HepG2 (cell line): ENCODE results near the gene LAMP1. TPM values are rescaled to one million over a fixed set of nuclear protein-coding genes. Genes with fewer than 3 reads are reported as not detected.

Experiments used
- ATAC-seq: fragments of 200-7000 bp; cut with Tn5 transposase; 3 replicates; pipeline ENCODE4 v1.9.1; 2020; ENCODE audit warnings: mild to moderate bottlenecking, moderate library complexity
- Bru-seq: library from RNA; stranded (reverse); fragments of 400-500 nt; gene quantifications from one replicate; lab custom pipeline; 2021; lab: Mats Ljungman, UMichigan
- BruChase-seq, 2 experiments: library from RNA; stranded (reverse); fragments of 400-500 nt; gene quantifications; one replicate each; lab custom pipeline; 2021; lab: Mats Ljungman, UMichigan
- BruUV-seq: library from RNA; stranded (reverse); fragments of 400-500 nt; replicated peaks from 2 replicates; lab custom pipeline; 2021; lab: Mats Ljungman, UMichigan
- CTCF ChIA-PET: fragments of 300-600 bp; formaldehyde crosslinking; extraction: SDS; loops from one replicate; lab custom pipeline; 2021; ENCODE audit warnings: low total read pairs, inconsistent platforms, low intra/inter-chr PET ratio; lab: Yijun Ruan, JAX
- POLR2A ChIA-PET: fragments of 350-600 bp; sonication (Branson Sonifier 250); formaldehyde crosslinking; loops from one replicate; lab custom pipeline; 2020; ENCODE audit warnings: antibody characterized with exemption, inconsistent platforms; lab: Yijun Ruan, JAX
- DNase-seq: peaks from one replicate; pipeline ENCODE4 v3.0.0-alpha.2; 2015; ENCODE audit warnings: low spot score
- FAIRE-seq: peaks from 3 replicates; lab custom pipeline; 2011; peaks lifted over from hg19 to GRCh38; lab: Jason Lieb, UNC
- H2AFZ ChIP-seq: one replicate; pipeline ENCODE4 v1.6.1; 2011; ENCODE audit warnings: low read length, inconsistent platforms
- H3K27ac ChIP-seq: fragments of 300-600 bp; 3 replicates; pipeline ENCODE4 v1.8.0; 2011; ENCODE audit warnings: mixed run types, mild to moderate bottlenecking, mixed read lengths, low read length, inconsistent platforms; ENCODE audit not compliant: insufficient read depth; ENCODE audit errors: extremely low read length
- H3K27me3 ChIP-seq, 2 experiments: fragments of 200-600 bp in 1 of 2; 2 replicates in 1 of 2; 3 replicates in 1 of 2; pipeline versions ENCODE4 v1.6.0 to v1.8.0; 2011; ENCODE audit warnings: low read length in 2 of 2, mild to moderate bottlenecking in 2 of 2, moderate library complexity in 2 of 2, inconsistent platforms in 1 of 2; ENCODE audit not compliant: insufficient read depth in 2 of 2, control insufficient read depth in 1 of 2
- H3K36me3 ChIP-seq, 2 experiments: fragments of 200-600 bp in 1 of 2; replicated peaks in 1 of 2; 2 replicates in 1 of 2; 3 replicates in 1 of 2; pipeline versions ENCODE4 v1.5.1 to v1.8.0; 2011; ENCODE audit warnings: low read length in 2 of 2, inconsistent platforms in 1 of 2; ENCODE audit not compliant: insufficient read depth in 2 of 2, control insufficient read depth in 1 of 2
- H3K4me1 ChIP-seq: 2 replicates; pipeline ENCODE4 v1.5.1; 2012; ENCODE audit warnings: low read length, inconsistent platforms; ENCODE audit not compliant: insufficient read depth
- H3K4me2 ChIP-seq: 2 replicates; pipeline ENCODE4 v1.6.0; 2011; ENCODE audit warnings: low read depth, low read length, inconsistent platforms
- H3K4me3 ChIP-seq, 3 experiments: fragments of 200-600 bp in 1 of 3; sonication (generic), shearing (Covaris generic) in 1 of 3; replicated peaks in 1 of 3; 2 replicates each; pipeline ENCODE4 v1.5.1; 2011 to 2016; ENCODE audit warnings: low read length in 3 of 3, inconsistent platforms in 2 of 3, low read depth in 2 of 3, mild to moderate bottlenecking in 2 of 3, control low read depth in 1 of 3, mixed read lengths in 1 of 3; ENCODE audit not compliant: insufficient read depth in 1 of 3
- H3K79me2 ChIP-seq: one replicate; pipeline ENCODE4 v1.6.1; 2011; ENCODE audit warnings: low read length, inconsistent platforms; ENCODE audit not compliant: insufficient read depth
- H3K9ac ChIP-seq: 2 replicates; pipeline ENCODE4 v1.6.0; 2011; ENCODE audit warnings: mild to moderate bottlenecking, low read depth, low read length, inconsistent platforms; ENCODE audit not compliant: insufficient read depth
- H3K9me3 ChIP-seq: 2 replicates; pipeline ENCODE4 v1.5.1; 2012; ENCODE audit warnings: mild to moderate bottlenecking, low read length
- H4K20me1 ChIP-seq: 2 replicates; pipeline ENCODE4 v1.6.0; 2011; ENCODE audit warnings: inconsistent platforms, mild to moderate bottlenecking, low read length, moderate library complexity; ENCODE audit not compliant: insufficient read depth
- HNF4G ChIP-seq, 2 experiments: sonication (generic) in 1 of 2; formaldehyde crosslinking in 1 of 2; IDR thresholded peaks; 2 replicates each; pipeline versions ENCODE4 v1.4.0 to v1.6.1; 2011 to 2020; ENCODE audit warnings: borderline replicate concordance in 2 of 2, low read depth in 2 of 2, mild to moderate bottlenecking in 2 of 2, low read length in 1 of 2, missing genetic modification reagents in 1 of 2, moderate library complexity in 1 of 2
- ZBTB7A ChIP-seq: sonication (generic); formaldehyde crosslinking; IDR thresholded peaks from 2 replicates; pipeline ENCODE4 v1.8.0; 2022; ENCODE audit warnings: mild to moderate bottlenecking, missing genetic modification reagents
- ZHX1 ChIP-seq: sonication (generic); formaldehyde crosslinking; IDR thresholded peaks from 2 replicates; pipeline ENCODE4 v1.8.1; 2022; ENCODE audit warnings: low read depth, mild to moderate bottlenecking, missing genetic modification reagents
- ZNF263 ChIP-seq: sonication (generic); formaldehyde crosslinking; IDR thresholded peaks from 2 replicates; pipeline ENCODE4 v1.4.0; 2020; ENCODE audit warnings: missing genetic modification reagents
- WGBS: methylation state at CpG from one replicate; pipeline ENCODE4 v1.1.6; 2017; ENCODE audit warnings: low lambda C conversion rate; 5-methylcytosine and 5-hydroxymethylcytosine counted together
- in situ Hi-C: cut with HindIII; loops from 2 replicates; pipeline ENCODE4 v1.10.0; 2017; ENCODE audit warnings: low pct_unique_long_range_greater_than_20kb; ENCODE audit not compliant: extremely low pct_ligation_motif_present
- intact Hi-C: fragments of 100-400 bp; cut with micrococcal nuclease; formaldehyde crosslinking; loops from one replicate; pipeline ENCODE4 v1.10.0; 2022; ENCODE audit not compliant: unreplicated experiment
- long read RNA-seq, 2 experiments: library from RNA in 1 of 2; library from polyadenylated mRNA in 1 of 2; stranded (forward) in 1 of 2; unstranded in 1 of 2; transcript quantifications; one replicate each; pipeline ENCODE4 v2.0.0, GENCODE V29; 2019 to 2022
- polyA minus RNA-seq, 3 experiments: library from RNA; depleted of rRNA, polyadenylated mRNA; stranded (reverse); fragments of >200 nt; gene quantifications; 2 replicates each; pipeline ENCODE4 v1.2.3, GENCODE V29; 2011; ENCODE audit warnings: low replicate concordance in 1 of 3
- polyA plus RNA-seq, 8 experiments: library from polyadenylated mRNA; depleted of rRNA in 3 of 8; stranded (reverse) in 7 of 8; unstranded in 1 of 8; fragments of >200 nt; fragmentation: Illumina TruSeq in 4 of 8; extraction: Trizol in 4 of 8; gene quantifications; 2 replicates each; pipeline versions ENCODE4 v1.2.1 to v1.2.3, GENCODE V29; 2011 to 2016; ENCODE audit warnings: low read depth in 4 of 8, missing spikeins in 1 of 8, mixed read lengths in 1 of 8; ENCODE audit not compliant: insufficient read depth in 1 of 8
- total RNA-seq, 5 experiments: library from RNA; depleted of rRNA; stranded (reverse); fragments of >200 nt; fragmentation: Illumina TruSeq; extraction: Trizol; gene quantifications; 2 replicates each; pipeline ENCODE4 v1.2.3, GENCODE V29; 2016; ENCODE audit warnings: low read depth in 1 of 5

Gene LAMP1, protein sequence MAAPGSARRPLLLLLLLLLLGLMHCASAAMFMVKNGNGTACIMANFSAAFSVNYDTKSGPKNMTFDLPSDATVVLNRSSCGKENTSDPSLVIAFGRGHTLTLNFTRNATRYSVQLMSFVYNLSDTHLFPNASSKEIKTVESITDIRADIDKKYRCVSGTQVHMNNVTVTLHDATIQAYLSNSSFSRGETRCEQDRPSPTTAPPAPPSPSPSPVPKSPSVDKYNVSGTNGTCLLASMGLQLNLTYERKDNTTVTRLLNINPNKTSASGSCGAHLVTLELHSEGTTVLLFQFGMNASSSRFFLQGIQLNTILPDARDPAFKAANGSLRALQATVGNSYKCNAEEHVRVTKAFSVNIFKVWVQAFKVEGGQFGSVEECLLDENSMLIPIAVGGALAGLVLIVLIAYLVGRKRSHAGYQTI
- 33.2 and 112 TPM in 2 replicates for total RNA-seq (2016; rRNA removed; fragmentation: Illumina TruSeq; extraction: Trizol)
- total RNA-seq (2016; cell fraction: cytosol; rRNA removed; fragmentation: Illumina TruSeq; extraction: Trizol; ENCODE audit: low read depth): 10.9 and 12.4 TPM in 2 replicates
- 28.0 and 117 TPM in 2 replicates for total RNA-seq (2016; cell fraction: insoluble cytoplasmic fraction; rRNA removed; fragmentation: Illumina TruSeq; extraction: Trizol)
- 16.4 and 16.7 TPM in 2 replicates for total RNA-seq (2016; cell fraction: membrane; rRNA removed; fragmentation: Illumina TruSeq; extraction: Trizol)
- 71.7 and 83.9 TPM in 2 replicates for total RNA-seq (2016; cell fraction: nucleus; rRNA removed; fragmentation: Illumina TruSeq; extraction: Trizol)
- 103 TPM in 2 replicates for polyA plus RNA-seq (2011; rRNA removed)
- polyA plus RNA-seq (2011; cell fraction: cytosol; rRNA removed): 54.8 and 61.5 TPM in 2 replicates
- 64.5 and 68.1 TPM in 2 replicates for polyA plus RNA-seq (2011; cell fraction: nucleus; rRNA removed)
- polyA plus RNA-seq (2012): 94.8 and 95.4 TPM in 2 replicates
- 8.2 and 8.9 TPM in 2 replicates for polyA plus RNA-seq (2016; cell fraction: cytosol; fragmentation: Illumina TruSeq; extraction: Trizol; ENCODE audit: low read depth)
- 42.2 and 53.5 TPM in 2 replicates for polyA plus RNA-seq (2016; cell fraction: insoluble cytoplasmic fraction; fragmentation: Illumina TruSeq; extraction: Trizol; ENCODE audit: low read depth)
- 14.6 and 17.0 TPM in 2 replicates for polyA plus RNA-seq (2016; cell fraction: membrane; fragmentation: Illumina TruSeq; extraction: Trizol; ENCODE audit: low read depth)
- polyA plus RNA-seq (2016; cell fraction: nucleus; fragmentation: Illumina TruSeq; extraction: Trizol; ENCODE audit: insufficient read depth, low read depth): 165 and 182 TPM in 2 replicates
- 78.2 and 92.0 TPM in 2 replicates for polyA minus RNA-seq (2011; rRNA and poly(A)+ RNA removed; ENCODE audit: low replicate concordance)
- 54.9 and 61.7 TPM in 2 replicates for polyA minus RNA-seq (2011; cell fraction: cytosol; rRNA and poly(A)+ RNA removed)
- 25.2 and 25.9 TPM in 2 replicates for polyA minus RNA-seq (2011; cell fraction: nucleus; rRNA and poly(A)+ RNA removed)
- percentile 76 among the genes with signal in this experiment for Bru-seq, nascent RNA
- BruChase-seq, experiment 1, labeled RNA remaining after a 6-hour chase: percentile 91 among the genes with signal in this experiment
- percentile 83 among the genes with signal in this experiment for BruChase-seq, experiment 2, labeled RNA remaining after a 2-hour chase
- long read RNA-seq, experiment 1, transcript LAMP1-201 (9 exons, 2,699 nt): major isoform, 16 of 24 reads
- long read RNA-seq, experiment 1, partial matches to known transcripts: 2 of 24 reads
- long read RNA-seq, experiment 1, other reads (novel, unspliced or antisense): 6 of 24 reads
- long read RNA-seq, experiment 2, transcript LAMP1-201 (9 exons, 2,699 nt): major isoform, 261 of 419 reads
- long read RNA-seq, experiment 2, partial matches to known transcripts: 132 of 419 reads
- long read RNA-seq, experiment 2, other reads (novel, unspliced or antisense): 26 of 419 reads

DNA sequence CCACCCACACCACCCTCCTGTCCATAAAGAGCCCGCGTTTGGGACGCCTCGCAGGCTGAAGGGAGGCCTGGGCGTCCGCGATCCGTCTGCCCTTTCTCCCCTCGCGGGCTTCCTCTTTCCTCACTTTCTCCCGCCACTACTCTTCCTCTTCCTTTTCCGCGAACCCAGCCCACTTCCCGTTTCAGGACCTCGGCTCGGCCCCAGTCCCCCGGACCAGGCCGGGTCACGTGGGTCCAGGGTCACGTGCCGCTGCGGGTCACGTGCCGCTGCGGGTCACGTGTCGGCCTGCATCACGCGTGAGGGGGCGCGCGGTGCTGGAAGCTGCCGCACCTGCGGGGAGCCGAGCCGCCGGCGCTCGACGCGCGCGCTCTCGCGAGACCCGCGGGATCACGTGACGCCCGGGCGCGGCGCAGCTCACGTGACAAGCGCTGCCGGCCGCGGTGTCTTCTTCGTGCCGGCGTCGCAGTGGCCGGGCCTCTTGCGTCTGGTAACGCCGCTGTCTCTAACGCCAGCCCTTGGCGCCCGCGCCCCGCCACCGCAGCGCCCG, at the start of gene LAMP1:
Gene LAMP1, plus strand, starts transcription at position 417 of the 547 bp plus-strand sequence. CDS start 196 bp downstream, outside the sequence.
- intact Hi-C loops: loop anchor here (5.0 kb wide), 1 partner anchor 65 kb away; the partner anchor contains the start of gene GRTP1
- no peak within 1 kb of the TSS for H2AFZ ChIP-seq
- no peak for FAIRE-seq
- ChIA-PET CTCF (no interaction called here), POLR2A (interaction anchor here (1.7 kb wide), 1 partner anchor 67 kb away, joined by 5 read pairs; the partner anchor contains the start of gene GRTP1)
- peaks cover 46% of the 10 kb centered on the region for H3K4me1 ChIP-seq
- peak within 1 kb of the TSS; percentile 82 to 90 (median 89) for H3K4me3 ChIP-seq
- in situ Hi-C loops: no loop called here
- peak; percentile 58 for ATAC-seq
- WGBS: under 1% methylated on average over 27 of the region's 74 CpGs
- peak within 1 kb of the TSS; percentile 88 for H3K4me2 ChIP-seq
- no peaks in the 10 kb centered on the region; a peak in 1 of 5 replicates for H3K27me3 ChIP-seq
- H3K9me3 ChIP-seq: no peaks in the 10 kb centered on the region
- peaks cover 39% of the 10 kb centered on the region for H3K79me2 ChIP-seq
- no peaks in the 10 kb centered on the region for H3K36me3 ChIP-seq
- H3K9ac ChIP-seq: peak within 1 kb of the TSS; percentile 90
- no TSS peak for BruUV-seq
- peak within 1 kb of the TSS; percentile 71 for H3K27ac ChIP-seq
- DNase-seq: peak; percentile 89
- H4K20me1 ChIP-seq: no peaks in the 10 kb centered on the region
- TF ChIP-seq ZBTB7A: peak; percentile 93
- TF ChIP-seq ZNF263 (CRISPR knock-in tag): peak; percentile 71
- TF ChIP-seq ZHX1 (CRISPR knock-in tag): peak; percentile 98
- TF ChIP-seq HNF4G (IDR thresholded peaks at IDR 0.05; ENCODE audit: borderline replicate concordance, low read depth, low read length): peak; percentile 27; the same call in 1 of the 2 replicates
- peak; percentile 88 for TF ChIP-seq HNF4G (CRISPR knock-in tag; IDR thresholded peaks at IDR 0.05; ENCODE audit: borderline replicate concordance, low read depth)
